HCT116 (cell line): Measurements from ENCODE around the gene MTMR6. TPM values are rescaled to one million over a fixed set of nuclear protein-coding genes. Genes with fewer than 3 reads are reported as not detected.

ENCODE experiments used
- ATAC-seq: fragments of 200-7000 bp; cut with Tn5 transposase; 2 replicates; pipeline ENCODE4 v1.9.1; 2020; ENCODE audit warnings: mild to moderate bottlenecking, moderate library complexity
- Bru-seq: library from RNA; stranded (reverse); fragments of 400-500 nt; gene quantifications from one replicate; lab custom pipeline; 2021; lab: Mats Ljungman, UMichigan
- BruChase-seq, 2 experiments: library from RNA; stranded (reverse); fragments of 400-500 nt; gene quantifications; one replicate each; lab custom pipeline; 2021; lab: Mats Ljungman, UMichigan
- BruUV-seq: library from RNA; stranded (reverse); fragments of 400-500 nt; replicated peaks from 2 replicates; lab custom pipeline; 2021; lab: Mats Ljungman, UMichigan
- CTCF ChIA-PET: fragments of 300-600 bp; sonication (Branson Sonifier 250); formaldehyde crosslinking; loops from one replicate; lab custom pipeline; 2021; ENCODE audit warnings: antibody characterized with exemption; lab: Charles Lee
- POLR2A ChIA-PET: fragments of 300-600, 350-600 bp; sonication (Branson Sonifier 250); formaldehyde crosslinking; loops from one replicate; lab custom pipeline; 2021; ENCODE audit warnings: antibody characterized with exemption; lab: Charles Lee
- RAD21 ChIA-PET, 2 experiments: fragments of 300-600 bp; sonication (Branson Sonifier 250); formaldehyde crosslinking; loops; one replicate each; lab custom pipeline; 2023; ENCODE audit warnings: low total read pairs in 2 of 2; ENCODE audit not compliant: uncharacterized antibody in 2 of 2, unreplicated experiment in 2 of 2, low non-redundant PET in 1 of 2; lab: Charles Lee
- DNase-seq: peaks from one replicate; pipeline ENCODE4 v3.0.0-alpha.2; 2010; ENCODE audit warnings: low read depth, low spot score
- H2AFZ ChIP-seq: fragments of 200-600 bp; shearing (Covaris generic), sonication (generic); 2 replicates; pipeline ENCODE4 v1.6.1; 2017; ENCODE audit warnings: low read depth, mixed run types, mixed read lengths, antibody characterized with exemption, low read length; ENCODE audit not compliant: poor library complexity, severe bottlenecking
- H3K27ac ChIP-seq: 2 replicates; pipeline ENCODE4 v1.5.1; 2012; ENCODE audit warnings: low read depth, low read length
- H3K27me3 ChIP-seq: fragments of 200-600 bp; sonication (generic); 2 replicates; pipeline ENCODE4 v1.6.1; 2016; ENCODE audit warnings: mixed run types, low read length, mixed read lengths; ENCODE audit not compliant: insufficient read depth
- H3K36me3 ChIP-seq, 2 experiments: fragments of 200-500 bp in 1 of 2; fragments of 200-600 bp in 1 of 2; sonication (Bioruptor generic) in 1 of 2; sonication (generic) in 1 of 2; 2 replicates each; pipeline versions ENCODE4 v1.5.1 to v1.6.1; 2014 to 2016; ENCODE audit warnings: low read length in 2 of 2, inconsistent platforms in 1 of 2, mixed read lengths in 1 of 2, mixed run types in 1 of 2; ENCODE audit not compliant: insufficient read depth in 2 of 2, control insufficient read depth in 1 of 2
- H3K4me1 ChIP-seq, 2 experiments: fragments of 200-600 bp in 1 of 2; sonication (generic) in 1 of 2; 2 replicates each; pipeline versions ENCODE4 v1.5.1 to v1.6.1; 2012 to 2017; ENCODE audit warnings: low read length in 2 of 2, inconsistent platforms in 1 of 2, mild to moderate bottlenecking in 1 of 2, mixed read lengths in 1 of 2, mixed run types in 1 of 2, moderate library complexity in 1 of 2; ENCODE audit not compliant: insufficient read depth in 2 of 2, control insufficient read depth in 1 of 2
- H3K4me2 ChIP-seq: fragments of 200-600 bp; sonication (generic); 2 replicates; pipeline ENCODE4 v1.6.1; 2017; ENCODE audit warnings: mixed run types, low read length, mixed read lengths
- H3K4me3 ChIP-seq, 2 experiments: fragments of 200-600 bp in 1 of 2; sonication (generic) in 1 of 2; replicated peaks in 1 of 2; 2 replicates each; pipeline ENCODE4 v1.5.1; 2011 to 2016; ENCODE audit warnings: low read length in 2 of 2, control low read depth in 1 of 2, low read depth in 1 of 2, mild to moderate bottlenecking in 1 of 2, mixed read lengths in 1 of 2, mixed run types in 1 of 2
- H3K79me2 ChIP-seq: fragments of 200-600 bp; sonication (generic); 2 replicates; pipeline ENCODE4 v1.6.1; 2017; ENCODE audit warnings: mild to moderate bottlenecking, mixed run types, low read length, moderate library complexity, mixed read lengths; ENCODE audit not compliant: insufficient read depth
- H3K9ac ChIP-seq: fragments of 200-600 bp; sonication (generic); 2 replicates; pipeline ENCODE4 v1.6.1; 2016; ENCODE audit warnings: low read length, mixed read lengths
- H3K9me2 ChIP-seq: fragments of 200-600 bp; sonication (generic), shearing (Covaris generic); 2 replicates; pipeline ENCODE4 v1.6.1; 2017; ENCODE audit warnings: mixed run types, mild to moderate bottlenecking, moderate library complexity; ENCODE audit not compliant: insufficient read depth
- H3K9me3 ChIP-seq, 2 experiments: fragments of 200-500 bp in 1 of 2; fragments of 200-600 bp in 1 of 2; sonication (Bioruptor generic) in 1 of 2; sonication (generic) in 1 of 2; 2 replicates each; pipeline ENCODE4 v1.6.1; 2014 to 2017; ENCODE audit warnings: low read length in 2 of 2, mixed read lengths in 2 of 2, inconsistent platforms in 1 of 2, low read depth in 1 of 2, mild to moderate bottlenecking in 1 of 2, mixed run types in 1 of 2, moderate library complexity in 1 of 2; ENCODE audit not compliant: control insufficient read depth in 1 of 2, insufficient read depth in 1 of 2
- H4K20me1 ChIP-seq: fragments of 200-600 bp; sonication (generic), shearing (Covaris generic); 2 replicates; pipeline ENCODE4 v1.6.1; 2017; ENCODE audit warnings: mixed run types, mild to moderate bottlenecking, moderate library complexity; ENCODE audit not compliant: insufficient read depth
- CBX3 ChIP-seq: IDR thresholded peaks from 2 replicates; pipeline ENCODE4 v1.6.1; 2012; ENCODE audit warnings: low read depth
- EGR1 ChIP-seq: IDR thresholded peaks from 2 replicates; pipeline ENCODE4 v1.6.1; 2012; ENCODE audit warnings: low read depth
- EZH2 ChIP-seq: fragments of 200-600 bp; sonication (generic); IDR thresholded peaks from 2 replicates; pipeline ENCODE4 v1.6.1; 2017; ENCODE audit warnings: antibody characterized with exemption, mixed run types
- EZH2phosphoT487 ChIP-seq: fragments of 200-600 bp; IDR thresholded peaks from 2 replicates; pipeline ENCODE4 v1.6.1; 2018; ENCODE audit warnings: antibody characterized with exemption, borderline replicate concordance
- FOSL1 ChIP-seq: IDR thresholded peaks from 2 replicates; pipeline ENCODE4 v1.6.1; 2012; ENCODE audit warnings: low read depth
- JUND ChIP-seq: IDR thresholded peaks from 2 replicates; pipeline ENCODE4 v1.6.1; 2012
- POLR2A ChIP-seq: IDR thresholded peaks from 2 replicates; pipeline ENCODE4 v1.7.0; 2011; ENCODE audit warnings: borderline replicate concordance; ENCODE audit not compliant: insufficient read depth, insufficient read length; ENCODE audit errors: extremely low read depth
- RAD21 ChIP-seq: IDR thresholded peaks from 2 replicates; pipeline ENCODE4 v1.6.1; 2012; ENCODE audit warnings: low read depth, mild to moderate bottlenecking
- SIN3A ChIP-seq: IDR thresholded peaks from 2 replicates; pipeline ENCODE4 v1.6.1; 2012; ENCODE audit warnings: low read depth
- SP1 ChIP-seq: IDR thresholded peaks from 2 replicates; pipeline ENCODE4 v1.6.1; 2012; ENCODE audit warnings: low read depth
- SRF ChIP-seq: IDR thresholded peaks from 2 replicates; pipeline ENCODE4 v1.6.1; 2012; ENCODE audit warnings: low read depth
- TCF7L2 ChIP-seq: IDR thresholded peaks from 2 replicates; pipeline ENCODE4 v1.7.0; 2011; ENCODE audit warnings: borderline replicate concordance, inconsistent platforms; ENCODE audit not compliant: insufficient read depth, insufficient read length; ENCODE audit errors: extremely low read depth
- YY1 ChIP-seq: IDR thresholded peaks from 2 replicates; pipeline ENCODE4 v1.6.1; 2011; ENCODE audit warnings: low read length, low read depth, moderate library complexity, mild to moderate bottlenecking; ENCODE audit not compliant: insufficient replicate concordance; ENCODE audit errors: extremely low read depth
- ZNF274 ChIP-seq: fragments of 200-500 bp; sonication (Bioruptor generic); IDR thresholded peaks from 2 replicates; pipeline ENCODE4 v1.6.1; 2014; ENCODE audit warnings: mild to moderate bottlenecking, low read depth, low read length, inconsistent platforms
- intact Hi-C: fragments of 100-400 bp; cut with micrococcal nuclease; formaldehyde crosslinking; loops from 2 replicates; pipeline ENCODE4 v1.10.0; 2022
- long read RNA-seq: library from polyadenylated mRNA; unstranded; transcript quantifications from one replicate; pipeline ENCODE4 v2.0.0, GENCODE V29; 2021; ENCODE audit not compliant: unreplicated experiment
- polyA plus RNA-seq: library from polyadenylated mRNA; unstranded; fragments of >200 nt; gene quantifications from 2 replicates; pipeline ENCODE4 v1.2.1, GENCODE V29; 2012; ENCODE audit warnings: missing spikeins
- total RNA-seq: library from RNA; stranded (reverse); gene quantifications from one replicate; pipeline ENCODE4 v1.2.1, GENCODE V29; 2021; ENCODE audit not compliant: unreplicated experiment
- TF ChIP-seq, protein P1 (sequence below): IDR thresholded peaks from 2 replicates; pipeline ENCODE4 v1.6.1; 2011; ENCODE audit warnings: mild to moderate bottlenecking, low read length, moderate library complexity; ENCODE audit not compliant: insufficient replicate concordance; ENCODE audit errors: extremely low read depth
- TF ChIP-seq, protein P2 (sequence below): IDR thresholded peaks from 2 replicates; pipeline ENCODE4 v1.6.1; 2012
- TF ChIP-seq, protein P3 (sequence below): IDR thresholded peaks from 2 replicates; pipeline ENCODE4 v1.6.1; 2012
- TF ChIP-seq, protein P4 (sequence below): IDR thresholded peaks from 2 replicates; pipeline ENCODE4 v1.6.1; 2012; ENCODE audit warnings: low read depth

MTMR6 gene
- 11.4 TPM for total RNA-seq
- 3.3 and 5.1 TPM in 2 replicates for polyA plus RNA-seq
- Bru-seq, nascent RNA: percentile 76 among the genes with signal in this experiment
- percentile 85 among the genes with signal in this experiment for BruChase-seq, experiment 1, labeled RNA remaining after a 6-hour chase
- percentile 74 among the genes with signal in this experiment for BruChase-seq, experiment 2, labeled RNA remaining after a 2-hour chase
- long read RNA-seq, full-length matches to known transcripts: 24 of 48 reads
- long read RNA-seq, partial matches to known transcripts: 2 of 48 reads
- long read RNA-seq, other reads (novel, unspliced or antisense): 22 of 48 reads

DNA sequence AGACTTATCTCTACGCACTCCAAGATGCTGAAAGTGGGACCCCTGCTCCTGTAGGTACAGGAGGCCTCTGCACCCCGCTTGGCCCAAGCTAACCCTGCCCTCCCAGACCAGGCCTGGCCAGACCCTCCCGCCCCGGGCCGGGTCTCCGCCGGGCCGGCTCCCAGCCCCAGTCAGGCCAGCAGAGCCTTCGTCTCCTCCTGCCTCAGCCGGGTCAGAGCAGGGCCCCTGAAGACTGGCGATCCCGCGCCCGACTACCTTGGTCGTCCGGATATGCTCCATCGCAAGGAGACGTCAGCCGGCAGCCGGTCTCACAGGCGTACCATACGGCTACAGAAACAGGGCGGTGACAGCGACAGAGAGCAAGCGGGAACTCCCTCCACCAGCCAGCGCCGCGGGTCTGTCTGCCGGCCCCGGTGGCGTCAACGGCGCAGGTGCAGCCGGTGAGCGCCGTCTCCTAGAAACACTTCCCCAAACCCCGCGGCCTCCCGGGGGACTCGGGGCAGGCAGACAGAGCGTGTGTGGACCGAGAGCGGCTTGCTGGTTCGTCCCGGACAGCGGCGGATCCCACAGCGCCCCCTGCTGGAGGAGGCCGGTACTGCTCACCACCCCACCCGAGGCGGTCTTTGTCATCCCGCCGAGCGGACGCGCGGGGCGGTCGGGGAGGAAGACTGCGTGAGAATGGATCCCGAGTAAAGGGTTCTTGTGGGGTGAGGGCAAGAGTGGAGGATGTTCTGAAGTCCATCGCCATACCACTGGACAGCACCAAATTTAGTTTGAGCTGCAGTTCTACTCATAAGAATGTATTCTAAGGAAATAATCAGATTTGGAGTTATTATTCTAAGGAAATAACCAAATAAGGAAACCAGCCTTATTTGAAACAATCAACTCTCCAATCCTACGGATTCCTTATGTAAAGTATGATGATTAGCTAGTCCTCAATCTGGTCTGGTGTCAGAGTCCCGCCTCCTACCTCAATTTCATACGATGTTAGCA is at the start of gene MTMR6:
TSS of gene MTMR6 (minus strand) at position 520 of the 993 bp plus-strand sequence. CDS start at position 279, 241 bp downstream.
- no peaks in the 10 kb centered on the region for H3K36me3 ChIP-seq
- ChIA-PET POLR2A (interaction anchor here (1.2 kb wide), 1 partner anchor 11 kb away, joined by 3 read pairs; no protein-coding TSS in a partner anchor), CTCF (interaction anchor here (0.8 to 1.5 kb wide), 2 partner anchors 11 to 16 kb away, joined by 3 to 7 read pairs; no protein-coding TSS in a partner anchor), RAD21 (no interaction called here)
- H3K9ac ChIP-seq: peak within 1 kb of the TSS; percentile 82
- peak within 1 kb of the TSS; percentile 74 for H3K27ac ChIP-seq
- intact Hi-C loops: loop anchor here (10.0 kb wide), 1 partner anchor 62 kb away; no protein-coding TSS in a partner anchor
- no peaks in the 10 kb centered on the region for H3K9me3 ChIP-seq
- DNase-seq (peak; percentile 51), ATAC-seq (peak; percentile 87)
- no TSS peak for BruUV-seq
- H3K4me3 ChIP-seq: peak within 1 kb of the TSS; percentile 76 to 93
- H4K20me1 ChIP-seq: no peaks in the 10 kb centered on the region
- peaks cover 10 to 20% of the 10 kb centered on the region in 2 experiments for H3K4me1 ChIP-seq
- peaks cover 33% of the 10 kb centered on the region for H3K79me2 ChIP-seq
- H3K9me2 ChIP-seq: no peaks in the 10 kb centered on the region
- no peaks in the 10 kb centered on the region for H3K27me3 ChIP-seq
- peak within 1 kb of the TSS; percentile 78 for H3K4me2 ChIP-seq
- H2AFZ ChIP-seq: peak within 1 kb of the TSS; percentile 93
- TF ChIP-seq EGR1 (no peak), CBX3 (peak; percentile 68), RAD21 (0 out of 2 replicates have a peak, but pooled peaks have one; percentile 12), SP1 (peak; percentile 37; the same call in 1 of the 2 replicates), TCF7L2 (peak; percentile 75), SRF (peak; percentile 80), SIN3A (no peak; the same call in 1 of the 2 replicates), YY1 (no peak), JUND (no peak), POLR2A (no peak), ZNF274 (no peak), FOSL1 (no peak), EZH2 (no peak), EZH2phosphoT487 (no peak)
- TF ChIP-seq, protein P1, sequence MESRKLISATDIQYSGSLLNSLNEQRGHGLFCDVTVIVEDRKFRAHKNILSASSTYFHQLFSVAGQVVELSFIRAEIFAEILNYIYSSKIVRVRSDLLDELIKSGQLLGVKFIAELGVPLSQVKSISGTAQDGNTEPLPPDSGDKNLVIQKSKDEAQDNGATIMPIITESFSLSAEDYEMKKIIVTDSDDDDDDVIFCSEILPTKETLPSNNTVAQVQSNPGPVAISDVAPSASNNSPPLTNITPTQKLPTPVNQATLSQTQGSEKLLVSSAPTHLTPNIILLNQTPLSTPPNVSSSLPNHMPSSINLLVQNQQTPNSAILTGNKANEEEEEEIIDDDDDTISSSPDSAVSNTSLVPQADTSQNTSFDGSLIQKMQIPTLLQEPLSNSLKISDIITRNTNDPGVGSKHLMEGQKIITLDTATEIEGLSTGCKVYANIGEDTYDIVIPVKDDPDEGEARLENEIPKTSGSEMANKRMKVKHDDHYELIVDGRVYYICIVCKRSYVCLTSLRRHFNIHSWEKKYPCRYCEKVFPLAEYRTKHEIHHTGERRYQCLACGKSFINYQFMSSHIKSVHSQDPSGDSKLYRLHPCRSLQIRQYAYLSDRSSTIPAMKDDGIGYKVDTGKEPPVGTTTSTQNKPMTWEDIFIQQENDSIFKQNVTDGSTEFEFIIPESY: no peak
- TF ChIP-seq, protein P2, sequence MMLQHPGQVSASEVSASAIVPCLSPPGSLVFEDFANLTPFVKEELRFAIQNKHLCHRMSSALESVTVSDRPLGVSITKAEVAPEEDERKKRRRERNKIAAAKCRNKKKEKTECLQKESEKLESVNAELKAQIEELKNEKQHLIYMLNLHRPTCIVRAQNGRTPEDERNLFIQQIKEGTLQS: no peak
- TF ChIP-seq, protein P3, sequence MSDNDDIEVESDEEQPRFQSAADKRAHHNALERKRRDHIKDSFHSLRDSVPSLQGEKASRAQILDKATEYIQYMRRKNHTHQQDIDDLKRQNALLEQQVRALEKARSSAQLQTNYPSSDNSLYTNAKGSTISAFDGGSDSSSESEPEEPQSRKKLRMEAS: no peak; the same call in 1 of the 2 replicates
- TF ChIP-seq, protein P4, sequence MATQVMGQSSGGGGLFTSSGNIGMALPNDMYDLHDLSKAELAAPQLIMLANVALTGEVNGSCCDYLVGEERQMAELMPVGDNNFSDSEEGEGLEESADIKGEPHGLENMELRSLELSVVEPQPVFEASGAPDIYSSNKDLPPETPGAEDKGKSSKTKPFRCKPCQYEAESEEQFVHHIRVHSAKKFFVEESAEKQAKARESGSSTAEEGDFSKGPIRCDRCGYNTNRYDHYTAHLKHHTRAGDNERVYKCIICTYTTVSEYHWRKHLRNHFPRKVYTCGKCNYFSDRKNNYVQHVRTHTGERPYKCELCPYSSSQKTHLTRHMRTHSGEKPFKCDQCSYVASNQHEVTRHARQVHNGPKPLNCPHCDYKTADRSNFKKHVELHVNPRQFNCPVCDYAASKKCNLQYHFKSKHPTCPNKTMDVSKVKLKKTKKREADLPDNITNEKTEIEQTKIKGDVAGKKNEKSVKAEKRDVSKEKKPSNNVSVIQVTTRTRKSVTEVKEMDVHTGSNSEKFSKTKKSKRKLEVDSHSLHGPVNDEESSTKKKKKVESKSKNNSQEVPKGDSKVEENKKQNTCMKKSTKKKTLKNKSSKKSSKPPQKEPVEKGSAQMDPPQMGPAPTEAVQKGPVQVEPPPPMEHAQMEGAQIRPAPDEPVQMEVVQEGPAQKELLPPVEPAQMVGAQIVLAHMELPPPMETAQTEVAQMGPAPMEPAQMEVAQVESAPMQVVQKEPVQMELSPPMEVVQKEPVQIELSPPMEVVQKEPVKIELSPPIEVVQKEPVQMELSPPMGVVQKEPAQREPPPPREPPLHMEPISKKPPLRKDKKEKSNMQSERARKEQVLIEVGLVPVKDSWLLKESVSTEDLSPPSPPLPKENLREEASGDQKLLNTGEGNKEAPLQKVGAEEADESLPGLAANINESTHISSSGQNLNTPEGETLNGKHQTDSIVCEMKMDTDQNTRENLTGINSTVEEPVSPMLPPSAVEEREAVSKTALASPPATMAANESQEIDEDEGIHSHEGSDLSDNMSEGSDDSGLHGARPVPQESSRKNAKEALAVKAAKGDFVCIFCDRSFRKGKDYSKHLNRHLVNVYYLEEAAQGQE: no peak
